ENCODE measurements around the gene FYN. TPM values are rescaled to one million over a fixed set of nuclear protein-coding genes. Genes with fewer than 3 reads are reported as not detected.

Gene FYN
- total and polyA plus RNA-seq, 2 of the 8 experiments (the other 6 are each of a cell fraction or from before 2014, with no cell fraction given), result 46.8 to 97.2 TPM

DNA sequence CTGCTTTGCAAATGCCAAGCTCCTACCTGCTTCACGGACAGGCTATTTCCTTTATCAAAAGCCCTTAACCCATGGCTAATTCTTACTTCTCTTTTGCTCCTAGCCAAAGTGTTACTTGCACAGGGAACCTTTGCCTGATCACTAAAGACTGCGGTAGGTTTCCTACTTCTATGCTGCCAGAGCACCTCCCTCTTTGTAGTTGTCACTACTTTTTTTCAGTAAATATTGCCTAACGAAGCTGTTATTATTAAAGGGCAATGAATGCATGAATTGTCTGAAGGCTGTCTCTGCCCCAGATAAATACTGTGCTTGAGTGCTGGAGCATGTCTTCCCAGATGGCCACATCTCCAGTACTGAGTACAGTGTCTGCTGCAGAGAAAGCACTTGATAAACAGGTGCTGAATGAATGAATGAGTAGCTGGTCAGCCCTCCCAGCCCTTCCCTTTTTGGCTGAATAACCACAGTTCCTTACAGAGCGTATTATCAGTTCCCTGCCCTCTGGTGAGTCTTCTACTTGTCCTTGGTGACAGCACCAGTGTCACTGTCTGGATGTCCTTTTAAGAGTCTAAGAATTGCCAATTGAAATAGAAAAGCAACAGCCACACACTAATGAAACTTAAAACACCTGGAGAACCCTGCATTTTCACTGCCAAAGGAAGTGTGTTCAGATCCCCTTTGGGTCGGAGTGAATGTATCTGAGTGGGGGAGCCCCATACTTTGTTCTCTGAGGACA lies 194.0 kb downstream of the FYN start (continued):
- TF ChIP-seq SRF (IDR thresholded peaks at IDR 0.05; ENCODE audit: low read depth, low read length) (no peak), NRF1 (IDR thresholded peaks at IDR 0.05; ENCODE audit: low read depth, low read length) (no peak)
- TF ChIP-seq, protein P1, sequence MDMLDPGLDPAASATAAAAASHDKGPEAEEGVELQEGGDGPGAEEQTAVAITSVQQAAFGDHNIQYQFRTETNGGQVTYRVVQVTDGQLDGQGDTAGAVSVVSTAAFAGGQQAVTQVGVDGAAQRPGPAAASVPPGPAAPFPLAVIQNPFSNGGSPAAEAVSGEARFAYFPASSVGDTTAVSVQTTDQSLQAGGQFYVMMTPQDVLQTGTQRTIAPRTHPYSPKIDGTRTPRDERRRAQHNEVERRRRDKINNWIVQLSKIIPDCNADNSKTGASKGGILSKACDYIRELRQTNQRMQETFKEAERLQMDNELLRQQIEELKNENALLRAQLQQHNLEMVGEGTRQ (IDR thresholded peaks at IDR 0.05; ENCODE audit: low read length), result no peak
